Astrocyte (in vitro differentiated cells and primary cell): ENCODE data around the gene PDLIM1. TPM values are rescaled to one million over a fixed set of nuclear protein-coding genes. Genes with fewer than 3 reads are reported as not detected.

ENCODE experiments used
- DNase-seq: peaks from one replicate; pipeline ENCODE4 v3.0.0-alpha.2; 2010; ENCODE audit warnings: low read depth
- FAIRE-seq: peaks from 2 replicates; lab custom pipeline; 2011; peaks lifted over from hg19 to GRCh38; lab: Jason Lieb, UNC
- H2AFZ ChIP-seq: 2 replicates; pipeline ENCODE4 v1.6.0; 2012; ENCODE audit warnings: low read depth, low read length, inconsistent platforms
- H3K27ac ChIP-seq: 2 replicates; pipeline ENCODE4 v1.5.1; 2011; ENCODE audit warnings: low read depth, low read length, inconsistent platforms
- H3K27me3 ChIP-seq: 2 replicates; pipeline ENCODE4 v1.6.0; 2011; ENCODE audit warnings: low read length, inconsistent platforms; ENCODE audit not compliant: insufficient read depth
- H3K36me3 ChIP-seq: 2 replicates; pipeline ENCODE4 v1.5.1; 2011; ENCODE audit warnings: low read length, inconsistent platforms; ENCODE audit not compliant: insufficient read depth
- H3K4me1 ChIP-seq: 2 replicates; pipeline ENCODE4 v1.5.1; 2011; ENCODE audit warnings: low read length, inconsistent platforms; ENCODE audit not compliant: insufficient read depth
- H3K4me2 ChIP-seq: 2 replicates; pipeline ENCODE4 v1.6.0; 2012; ENCODE audit warnings: low read length, inconsistent platforms
- H3K4me3 ChIP-seq: 2 replicates; pipeline ENCODE4 v1.5.1; 2011; ENCODE audit warnings: low read depth, mild to moderate bottlenecking, low read length, inconsistent platforms; ENCODE audit not compliant: insufficient read depth
- H3K79me2 ChIP-seq: 2 replicates; pipeline ENCODE4 v1.6.0; 2012; ENCODE audit warnings: mild to moderate bottlenecking, low read length, inconsistent platforms; ENCODE audit not compliant: insufficient read depth
- H3K9ac ChIP-seq: 2 replicates; pipeline ENCODE4 v1.6.0; 2012; ENCODE audit warnings: mild to moderate bottlenecking, low read length, inconsistent platforms
- H3K9me3 ChIP-seq: 2 replicates; pipeline ENCODE4 v1.5.1; 2012; ENCODE audit warnings: low read depth, mild to moderate bottlenecking, low read length, inconsistent platforms; ENCODE audit not compliant: insufficient read depth
- H4K20me1 ChIP-seq: 2 replicates; pipeline ENCODE4 v1.6.0; 2012; ENCODE audit warnings: low read length, inconsistent platforms; ENCODE audit not compliant: insufficient read depth
- H3K27ac Mint-ChIP-seq: one replicate; pipeline ENCODE4 v1.8.0; 2021; ENCODE audit warnings: mild to moderate bottlenecking, mixed read lengths; ENCODE audit not compliant: unreplicated experiment
- H3K27me3 Mint-ChIP-seq: one replicate; pipeline ENCODE4 v1.8.0; 2021; ENCODE audit warnings: low read depth, mixed read lengths; ENCODE audit not compliant: unreplicated experiment
- H3K36me3 Mint-ChIP-seq: one replicate; pipeline ENCODE4 v1.8.0; 2021; ENCODE audit warnings: low read depth, mixed read lengths; ENCODE audit not compliant: unreplicated experiment
- H3K4me1 Mint-ChIP-seq: one replicate; pipeline ENCODE4 v1.8.0; 2021; ENCODE audit warnings: low read depth, mixed read lengths; ENCODE audit not compliant: unreplicated experiment
- H3K4me3 Mint-ChIP-seq: one replicate; pipeline ENCODE4 v1.8.0; 2021; ENCODE audit warnings: mild to moderate bottlenecking, moderate library complexity, mixed read lengths; ENCODE audit not compliant: unreplicated experiment
- H3K9me3 Mint-ChIP-seq: one replicate; pipeline ENCODE4 v1.8.0; 2021; ENCODE audit warnings: mild to moderate bottlenecking, mixed read lengths; ENCODE audit not compliant: unreplicated experiment
- CTCF ChIP-seq: IDR thresholded peaks from 2 replicates; pipeline ENCODE4 v1.5.1; 2011; ENCODE audit warnings: low read depth, mild to moderate bottlenecking, inconsistent platforms, low read length, moderate library complexity; ENCODE audit not compliant: insufficient read depth
- EZH2 ChIP-seq: IDR thresholded peaks from 2 replicates; pipeline ENCODE4 v1.6.1; 2012; ENCODE audit warnings: mild to moderate bottlenecking, low read length, inconsistent platforms; ENCODE audit not compliant: insufficient read depth
- total RNA-seq: library from RNA; stranded (reverse); gene quantifications from 2 replicates; pipeline ENCODE4 v1.2.1, GENCODE V29; 2021

PDLIM1 gene
- total RNA-seq, 1 donor from 2014 or later = 320 TPM

- FAIRE-seq = no peak
- no peaks in the 10 kb centered on the region for H3K9me3 Mint-ChIP-seq
- Histone ChIP-seq H4K20me1 (peaks cover 12% of the 10 kb centered on the region), H2AFZ (no peak overlapping the region), H3K4me2 (peak overlapping the region; percentile 74), H3K27ac (peak overlapping the region; percentile 87), H3K79me2 (peaks cover 3% of the 10 kb centered on the region), H3K9ac (peak overlapping the region; percentile 74), H3K4me3 (no peak overlapping the region), H3K36me3 (peaks cover 14% of the 10 kb centered on the region), H3K27me3 (no peaks in the 10 kb centered on the region), H3K4me1 (peaks cover 18% of the 10 kb centered on the region), H3K9me3 (no peaks in the 10 kb centered on the region)
- H3K4me3 Mint-ChIP-seq = peak overlapping the region; percentile 76
- peaks cover 19% of the 10 kb centered on the region for H3K36me3 Mint-ChIP-seq
- H3K27me3 Mint-ChIP-seq = no peaks in the 10 kb centered on the region
- peak; percentile 92 for DNase-seq
- H3K4me1 Mint-ChIP-seq = peaks cover 46% of the 10 kb centered on the region
- H3K27ac Mint-ChIP-seq = peak overlapping the region; percentile 100
- TF ChIP-seq CTCF = no peak
- TF ChIP-seq EZH2 = no peak
These were observed 43.5 kb downstream of the PDLIM1 start for GRCh38 chr10:95247200-95247880.

GRCh38 chr10:95246582-95247051, 44.2 kb downstream of the PDLIM1 start:
- peaks cover 18% of the 10 kb centered on the region for H3K4me1 ChIP-seq
- Mint-ChIP-seq H3K4me3 (peak overlapping the region; percentile 76), H3K27ac (peak overlapping the region; percentile 100), H3K4me1 (peaks cover 46% of the 10 kb centered on the region), H3K27me3 (no peaks in the 10 kb centered on the region), H3K9me3 (no peaks in the 10 kb centered on the region), H3K36me3 (peaks cover 16% of the 10 kb centered on the region)
- no peaks in the 10 kb centered on the region for H3K9me3 ChIP-seq
- H3K27me3 ChIP-seq = no peaks in the 10 kb centered on the region
- peaks cover 3% of the 10 kb centered on the region for H3K79me2 ChIP-seq
- peak; percentile 75 for TF ChIP-seq CTCF
- no peak for TF ChIP-seq EZH2
- peaks cover 17% of the 10 kb centered on the region for H3K36me3 ChIP-seq
- DNase-seq (peak; percentile 56), FAIRE-seq (peak; percentile 5)
- H3K9ac ChIP-seq = peak overlapping the region; percentile 74
- H2AFZ ChIP-seq = no peak overlapping the region
- H3K4me3 ChIP-seq = no peak overlapping the region
- H3K27ac ChIP-seq = peak overlapping the region; percentile 87
- peaks cover 17% of the 10 kb centered on the region for H4K20me1 ChIP-seq
- peak overlapping the region; percentile 74 for H3K4me2 ChIP-seq

- Mint-ChIP-seq H3K4me3 (no peak overlapping the region), H3K9me3 (no peaks in the 10 kb centered on the region), H3K36me3 (peaks cover 14% of the 10 kb centered on the region), H3K27me3 (no peaks in the 10 kb centered on the region), H3K4me1 (peaks cover 46% of the 10 kb centered on the region), H3K27ac (peak overlapping the region; percentile 100)
- no peak overlapping the region for H2AFZ ChIP-seq
- no peak overlapping the region for H3K9ac ChIP-seq
- H3K27me3 ChIP-seq = no peaks in the 10 kb centered on the region
- no peaks in the 10 kb centered on the region for H3K9me3 ChIP-seq
- no peak for DNase-seq
- no peak for FAIRE-seq
- no peak overlapping the region for H3K4me3 ChIP-seq
- H4K20me1 ChIP-seq = peaks cover 21% of the 10 kb centered on the region
- no peak overlapping the region for H3K4me2 ChIP-seq
- TF ChIP-seq EZH2 (no peak), CTCF (no peak)
- peaks cover 18% of the 10 kb centered on the region for H3K4me1 ChIP-seq
- H3K36me3 ChIP-seq = peaks cover 17% of the 10 kb centered on the region
- no peak overlapping the region for H3K27ac ChIP-seq
- no peaks in the 10 kb centered on the region for H3K79me2 ChIP-seq
These were observed 45.3 kb downstream of the PDLIM1 start for GRCh38 chr10:95245425-95246055.
